ENCODE data around the gene BST1. TPM values are rescaled to one million over a fixed set of nuclear protein-coding genes. Genes with fewer than 3 reads are reported as not detected.

BST1 gene
- total RNA-seq, 1 experiment from 2014 or later: 1.1 TPM

DNA sequence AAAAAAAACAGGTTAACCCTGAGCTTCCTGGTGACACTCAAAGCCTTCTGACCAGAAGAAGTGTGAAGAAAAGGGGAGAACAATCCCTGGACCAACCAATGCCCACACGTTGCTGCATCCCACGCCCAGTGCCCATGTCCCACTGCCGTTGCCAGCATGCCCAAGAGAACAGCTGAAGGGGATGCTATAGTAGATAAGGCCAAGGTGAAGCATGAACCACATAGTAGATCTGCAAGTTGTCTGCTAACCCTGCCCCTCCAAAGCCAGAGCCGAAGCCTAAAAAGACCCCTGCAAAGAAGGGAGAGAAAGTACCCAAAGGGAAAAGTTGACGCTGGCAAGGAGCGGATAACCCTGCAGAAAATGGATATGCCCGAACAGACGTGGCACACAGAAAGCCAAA lies 64.0 kb downstream of the BST1 start:
- ChIA-PET CTCF (interaction anchor here (1.1 kb wide), 1 partner anchor 234 kb away, joined by 4 read pairs; no protein-coding TSS in a partner anchor), POLR2A (no interaction called here)
- H3K36me3 Mint-ChIP-seq (ENCODE audit: insufficient read depth, unreplicated experiment): no peaks in the 10 kb centered on the region
- no peak for DNase-seq (ENCODE audit: unreplicated experiment)
- TF ChIP-seq, protein P1, sequence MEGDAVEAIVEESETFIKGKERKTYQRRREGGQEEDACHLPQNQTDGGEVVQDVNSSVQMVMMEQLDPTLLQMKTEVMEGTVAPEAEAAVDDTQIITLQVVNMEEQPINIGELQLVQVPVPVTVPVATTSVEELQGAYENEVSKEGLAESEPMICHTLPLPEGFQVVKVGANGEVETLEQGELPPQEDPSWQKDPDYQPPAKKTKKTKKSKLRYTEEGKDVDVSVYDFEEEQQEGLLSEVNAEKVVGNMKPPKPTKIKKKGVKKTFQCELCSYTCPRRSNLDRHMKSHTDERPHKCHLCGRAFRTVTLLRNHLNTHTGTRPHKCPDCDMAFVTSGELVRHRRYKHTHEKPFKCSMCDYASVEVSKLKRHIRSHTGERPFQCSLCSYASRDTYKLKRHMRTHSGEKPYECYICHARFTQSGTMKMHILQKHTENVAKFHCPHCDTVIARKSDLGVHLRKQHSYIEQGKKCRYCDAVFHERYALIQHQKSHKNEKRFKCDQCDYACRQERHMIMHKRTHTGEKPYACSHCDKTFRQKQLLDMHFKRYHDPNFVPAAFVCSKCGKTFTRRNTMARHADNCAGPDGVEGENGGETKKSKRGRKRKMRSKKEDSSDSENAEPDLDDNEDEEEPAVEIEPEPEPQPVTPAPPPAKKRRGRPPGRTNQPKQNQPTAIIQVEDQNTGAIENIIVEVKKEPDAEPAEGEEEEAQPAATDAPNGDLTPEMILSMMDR (IDR thresholded peaks at IDR 0.05; ENCODE audit: unreplicated experiment): no peak
- no peak overlapping the region for H3K4me3 Mint-ChIP-seq (ENCODE audit: unreplicated experiment)
- no peak overlapping the region for H3K27ac Mint-ChIP-seq (ENCODE audit: low read depth, unreplicated experiment)
- H3K9me3 Mint-ChIP-seq (ENCODE audit: unreplicated experiment): peaks cover 8% of the 10 kb centered on the region
- intact Hi-C loops (cut with micrococcal nuclease): no loop called here
- H3K27me3 Mint-ChIP-seq (ENCODE audit: insufficient read depth, unreplicated experiment): peaks cover 3% of the 10 kb centered on the region
- BruUV-seq (replicated peaks): no TSS peak
- peaks cover 5% of the 10 kb centered on the region for H3K4me1 Mint-ChIP-seq (ENCODE audit: insufficient read depth, unreplicated experiment)

DNA sequence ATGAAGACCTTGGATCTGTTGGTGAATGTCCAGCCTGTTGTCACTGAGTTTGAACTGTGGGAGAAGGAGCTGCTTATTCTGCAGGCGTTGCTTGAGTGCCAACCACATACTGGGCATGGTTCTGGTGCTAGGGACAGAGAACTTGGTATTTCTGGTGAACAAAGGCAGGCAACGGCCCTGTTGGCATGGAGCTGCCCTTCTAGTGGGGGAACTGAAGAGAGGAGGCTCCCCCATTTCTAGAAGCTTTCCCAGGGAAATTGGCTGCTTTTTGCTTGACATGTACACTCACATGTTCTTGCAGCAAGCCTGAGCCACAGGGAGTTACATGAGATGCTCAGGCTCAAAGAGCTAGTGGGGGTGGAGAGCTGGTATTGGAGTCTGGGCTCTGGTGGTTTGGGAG lies 66.3 kb downstream of the BST1 start:
- TF ChIP-seq, protein P1 (IDR thresholded peaks at IDR 0.05; ENCODE audit: unreplicated experiment): no peak
- no TSS peak for BruUV-seq (replicated peaks)
- no peaks in the 10 kb centered on the region for H3K36me3 Mint-ChIP-seq (ENCODE audit: insufficient read depth, unreplicated experiment)
- ChIA-PET POLR2A (interaction anchor here (0.6 kb wide), 1 partner anchor 9 kb away, joined by 3 read pairs; no protein-coding TSS in a partner anchor), CTCF (interaction anchor here (0.6 to 0.7 kb wide), 2 partner anchors 47 to 49 kb away, joined by 3 read pairs; no protein-coding TSS in a partner anchor)
- H3K4me1 Mint-ChIP-seq (ENCODE audit: insufficient read depth, unreplicated experiment): peaks cover 5% of the 10 kb centered on the region
- intact Hi-C loops (cut with micrococcal nuclease): no loop called here
- no peak for DNase-seq (ENCODE audit: unreplicated experiment)
- H3K27me3 Mint-ChIP-seq (ENCODE audit: insufficient read depth, unreplicated experiment): peaks cover 23% of the 10 kb centered on the region
- peaks cover 8% of the 10 kb centered on the region for H3K9me3 Mint-ChIP-seq (ENCODE audit: unreplicated experiment)
- H3K27ac Mint-ChIP-seq (ENCODE audit: low read depth, unreplicated experiment): no peak overlapping the region
- H3K4me3 Mint-ChIP-seq (ENCODE audit: unreplicated experiment): no peak overlapping the region

DNA sequence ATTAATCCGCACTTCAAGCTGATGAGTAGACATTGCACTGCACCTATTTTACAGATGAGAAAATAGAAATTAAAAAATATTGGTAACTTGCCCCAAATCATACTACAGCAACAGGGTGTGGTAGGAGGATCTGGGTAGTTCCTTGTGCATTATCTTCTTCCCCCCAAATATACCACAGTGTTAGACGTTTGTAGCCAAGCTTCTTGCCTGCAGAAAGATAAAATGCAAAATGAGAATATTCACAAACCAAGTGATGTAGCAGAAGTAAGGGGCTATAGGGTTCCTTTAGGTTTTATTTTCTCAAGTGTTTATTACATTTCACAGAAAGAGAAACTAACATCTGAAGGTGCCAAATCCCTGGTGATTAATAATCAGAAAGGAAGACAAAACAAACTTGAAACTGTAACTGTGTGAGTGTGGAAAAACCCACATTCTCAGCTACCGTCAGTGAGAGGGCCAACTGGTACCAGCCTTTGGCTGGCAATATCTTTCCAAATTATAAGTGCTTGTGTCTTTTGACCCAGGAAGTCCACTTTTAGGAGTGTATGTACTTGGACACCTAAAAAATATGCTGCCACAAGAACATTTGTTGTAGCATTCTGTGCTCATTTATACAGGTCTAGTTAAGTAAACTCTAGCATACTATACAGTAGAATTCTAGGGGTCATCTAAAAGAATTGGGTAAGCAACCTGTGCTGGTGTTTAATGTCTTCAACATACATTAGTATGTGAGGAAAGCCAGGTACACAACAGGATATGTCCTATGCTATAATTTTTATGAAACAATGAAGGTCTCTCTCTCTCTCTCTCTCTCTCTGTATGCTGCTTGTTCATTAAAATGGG lies 68.6 kb downstream of the BST1 start:
- no peak overlapping the region for H3K27ac Mint-ChIP-seq (ENCODE audit: low read depth, unreplicated experiment)
- no peak for DNase-seq (ENCODE audit: unreplicated experiment)
- H3K36me3 Mint-ChIP-seq (ENCODE audit: insufficient read depth, unreplicated experiment): no peaks in the 10 kb centered on the region
- H3K9me3 Mint-ChIP-seq (ENCODE audit: unreplicated experiment): no peaks in the 10 kb centered on the region
- CTCF ChIA-PET: interaction anchor here (0.7 kb wide), 1 partner anchor 1277 kb away, joined by 3 read pairs; no protein-coding TSS in a partner anchor
- H3K4me3 Mint-ChIP-seq (ENCODE audit: unreplicated experiment): no peak overlapping the region
- POLR2A ChIA-PET: no interaction called here
- H3K27me3 Mint-ChIP-seq (ENCODE audit: insufficient read depth, unreplicated experiment): peaks cover 43% of the 10 kb centered on the region
- TF ChIP-seq, protein P1 (IDR thresholded peaks at IDR 0.05; ENCODE audit: unreplicated experiment): no peak
- intact Hi-C loops (cut with micrococcal nuclease): no loop called here
- no TSS peak for BruUV-seq (replicated peaks)
- no peaks in the 10 kb centered on the region for H3K4me1 Mint-ChIP-seq (ENCODE audit: insufficient read depth, unreplicated experiment)

DNA sequence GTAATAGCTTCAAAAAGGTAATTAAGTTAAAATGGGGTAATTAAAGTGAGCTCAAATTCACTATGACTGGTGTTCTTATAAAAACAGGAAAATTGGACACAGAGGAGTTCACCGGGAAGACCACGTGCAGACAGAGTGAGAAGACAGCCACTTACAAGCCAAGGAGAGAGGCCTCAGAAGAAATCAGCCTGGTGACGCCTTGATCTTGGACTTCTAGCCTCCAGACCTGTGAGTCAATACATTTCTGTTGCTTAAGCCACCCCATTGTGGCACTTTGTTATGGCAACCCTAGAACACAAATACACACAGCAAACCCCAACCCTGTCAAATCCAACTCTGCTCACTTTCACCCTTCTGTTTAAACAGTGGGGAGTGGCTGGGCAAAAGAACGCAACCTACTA lies 71.2 kb downstream of the BST1 start:
- BruUV-seq (replicated peaks): no TSS peak
- TF ChIP-seq, protein P1 (IDR thresholded peaks at IDR 0.05; ENCODE audit: unreplicated experiment): no peak
- ChIA-PET POLR2A (no interaction called here), CTCF (interaction anchor here (0.6 to 0.7 kb wide), 2 partner anchors 55 to 179 kb away, joined by 3 to 5 read pairs; no protein-coding TSS in a partner anchor)
- intact Hi-C loops (cut with micrococcal nuclease): no loop called here
- H3K27me3 Mint-ChIP-seq (ENCODE audit: insufficient read depth, unreplicated experiment): peaks cover 43% of the 10 kb centered on the region
- DNase-seq (ENCODE audit: unreplicated experiment): peak; percentile 33
- H3K36me3 Mint-ChIP-seq (ENCODE audit: insufficient read depth, unreplicated experiment): no peaks in the 10 kb centered on the region
- H3K9me3 Mint-ChIP-seq (ENCODE audit: unreplicated experiment): no peaks in the 10 kb centered on the region
- no peak overlapping the region for H3K4me3 Mint-ChIP-seq (ENCODE audit: unreplicated experiment)
- no peaks in the 10 kb centered on the region for H3K4me1 Mint-ChIP-seq (ENCODE audit: insufficient read depth, unreplicated experiment)
- no peak overlapping the region for H3K27ac Mint-ChIP-seq (ENCODE audit: low read depth, unreplicated experiment)
